Nephron (organoid): ENCODE results near the gene NES.

Experiments used
- H3K27ac Mint-ChIP-seq, 3 experiments: 2 replicates each; pipeline ENCODE4 v1.8.0; 2020; ENCODE audit warnings: mixed read lengths in 3 of 3, mild to moderate bottlenecking in 2 of 3, moderate library complexity in 1 of 3
- H3K27me3 Mint-ChIP-seq: 2 replicates; pipeline ENCODE4 v1.8.0; 2021; ENCODE audit warnings: low read depth, mild to moderate bottlenecking, moderate library complexity, mixed read lengths
- H3K36me3 Mint-ChIP-seq: 2 replicates; pipeline ENCODE4 v1.8.0; 2020; ENCODE audit warnings: low read depth, mixed read lengths
- H3K4me1 Mint-ChIP-seq: 2 replicates; pipeline ENCODE4 v1.8.0; 2020; ENCODE audit warnings: mixed read lengths
- H3K4me3 Mint-ChIP-seq, 3 experiments: 2 replicates each; pipeline ENCODE4 v1.8.0; 2020; ENCODE audit warnings: mild to moderate bottlenecking in 3 of 3, mixed read lengths in 3 of 3, moderate library complexity in 2 of 3
- H3K9me3 Mint-ChIP-seq: 2 replicates; pipeline ENCODE4 v1.8.0; 2020; ENCODE audit warnings: mixed read lengths
- CTCF ChIP-seq, 3 experiments: fragments of 200-600 bp; sonication (generic); IDR thresholded peaks; one replicate each; pipeline ENCODE4 v1.5.0; 2021; ENCODE audit warnings: antibody characterized with exemption in 3 of 3; ENCODE audit not compliant: unreplicated experiment in 3 of 3

Gene NES

GRCh38 chr1:156700736-156701531 is 23.7 kb upstream of the NES start:
- Mint-ChIP-seq H3K4me1 (peaks cover 50% of the 10 kb centered on the region), H3K4me3 (peak overlapping the region; percentile 4 to 86 (median 40)), H3K27ac (peak overlapping the region; percentile 11 to 48 (median 36)), H3K9me3 (no peaks in the 10 kb centered on the region), H3K36me3 (peaks cover 52% of the 10 kb centered on the region), H3K27me3 (no peaks in the 10 kb centered on the region)
- TF ChIP-seq CTCF (IDR thresholded peaks at IDR 0.05; ENCODE audit: unreplicated experiment in 3 of 3), result no peak

DNA sequence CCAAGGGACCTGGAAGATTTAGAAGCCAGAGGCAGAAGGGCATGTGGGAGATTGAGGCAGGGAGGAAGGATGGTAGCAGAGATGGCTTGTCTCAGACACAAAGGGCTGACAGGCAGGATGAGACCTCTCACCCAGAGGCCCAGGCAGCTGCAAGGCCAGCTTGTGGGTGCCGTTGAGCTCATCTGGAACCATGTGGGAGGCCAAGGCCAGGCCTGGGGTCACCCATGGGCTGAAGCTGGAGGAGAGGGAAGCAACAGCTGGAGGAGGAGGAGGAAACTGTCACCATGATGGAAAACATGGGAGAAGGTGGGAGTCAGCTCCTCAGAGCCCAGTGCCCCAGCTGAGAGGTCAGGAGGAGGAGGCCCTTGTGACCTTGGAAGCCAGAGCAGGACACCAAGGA is 21.8 kb upstream of the NES start:
- H3K4me1 Mint-ChIP-seq, result peaks cover 50% of the 10 kb centered on the region
- H3K27me3 Mint-ChIP-seq, result no peaks in the 10 kb centered on the region

DNA sequence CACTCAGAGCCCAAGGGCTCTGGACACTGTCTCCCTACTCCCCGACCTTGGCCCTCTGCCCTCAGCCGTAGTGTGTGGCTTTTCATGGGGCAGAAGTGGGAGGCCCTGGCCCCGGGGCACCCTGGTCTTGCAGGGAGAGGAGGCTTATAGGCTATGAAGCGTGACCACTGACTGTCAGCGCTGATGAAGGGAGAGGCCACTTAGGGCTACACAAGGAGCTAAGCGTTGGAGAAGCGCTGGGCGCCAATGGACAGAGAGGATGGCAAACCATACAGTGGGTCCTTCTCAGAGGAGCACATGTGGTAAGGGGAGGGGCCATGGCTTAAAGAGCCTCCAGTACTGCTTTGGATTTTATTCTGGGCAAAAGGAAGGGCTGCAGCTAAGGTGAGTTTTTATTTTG is 20.3 kb upstream of the NES start:
- Mint-ChIP-seq H3K27ac (peak overlapping the region; percentile 41 to 91 (median 79)), H3K36me3 (peaks cover 47% of the 10 kb centered on the region), H3K4me1 (peaks cover 53% of the 10 kb centered on the region), H3K9me3 (no peaks in the 10 kb centered on the region), H3K4me3 (peak overlapping the region in 1 of 3 experiments; percentile 22), H3K27me3 (no peaks in the 10 kb centered on the region)
- TF ChIP-seq CTCF (IDR thresholded peaks at IDR 0.05; ENCODE audit: unreplicated experiment in 3 of 3), result no peak

More for the DNA sequence above, 21.8 kb upstream of the NES start:
- peak overlapping the region in 2 of 3 experiments; percentile 37 to 44 for H3K4me3 Mint-ChIP-seq
- H3K9me3 Mint-ChIP-seq, result no peaks in the 10 kb centered on the region
- peaks cover 52% of the 10 kb centered on the region for H3K36me3 Mint-ChIP-seq
- no peak for TF ChIP-seq CTCF (IDR thresholded peaks at IDR 0.05; ENCODE audit: unreplicated experiment in 3 of 3)
- peak overlapping the region in 2 of 3 experiments; percentile 61 to 81 for H3K27ac Mint-ChIP-seq

- Mint-ChIP-seq H3K9me3 (no peaks in the 10 kb centered on the region), H3K36me3 (peaks cover 47% of the 10 kb centered on the region)
These were observed 19.5 kb upstream of the NES start for GRCh38 chr1:156696755-156697154.

GRCh38 chr1:156694690-156694962 is 17.4 kb upstream of the NES start:
- Mint-ChIP-seq H3K27ac (peak overlapping the region; percentile 85 to 95 (median 86)), H3K9me3 (no peaks in the 10 kb centered on the region), H3K4me1 (peaks cover 69% of the 10 kb centered on the region), H3K27me3 (no peaks in the 10 kb centered on the region), H3K4me3 (peak overlapping the region in 1 of 3 experiments; percentile 40), H3K36me3 (peaks cover 31% of the 10 kb centered on the region)
- no peak for TF ChIP-seq CTCF (IDR thresholded peaks at IDR 0.05; ENCODE audit: unreplicated experiment in 3 of 3)

More at GRCh38 chr1:156696755-156697154, 19.5 kb upstream of the NES start:
- Mint-ChIP-seq H3K4me1 (peaks cover 60% of the 10 kb centered on the region), H3K27me3 (no peaks in the 10 kb centered on the region), H3K4me3 (peak overlapping the region in 2 of 3 experiments; percentile 38 to 40), H3K27ac (peak overlapping the region; percentile 79 to 91 (median 80))
- TF ChIP-seq CTCF (IDR thresholded peaks at IDR 0.05; ENCODE audit: unreplicated experiment in 3 of 3), result no peak
